ENCODE data around the gene ZNF775.

Gene ZNF775

GRCh38 chr7:150368884-150369747 is 10.0 kb upstream of the ZNF775 start:
- DNase-seq (ENCODE audit: low read depth), result no peak

GRCh38 chr7:150369748-150370501 is 9.2 kb upstream of the ZNF775 start:
- DNase-seq (ENCODE audit: low read depth), result no peak

- DNase-seq (ENCODE audit: low read depth), result no peak
Measured at GRCh38 chr7:150370612-150371071, 8.5 kb upstream of the ZNF775 start.

GRCh38 chr7:150371131-150371995 is 7.8 kb upstream of the ZNF775 start:
- DNase-seq (ENCODE audit: low read depth), result no peak

- DNase-seq (ENCODE audit: low read depth), result no peak
Measured at GRCh38 chr7:150371996-150372270, 7.2 kb upstream of the ZNF775 start.

- no peak for DNase-seq (ENCODE audit: low read depth)
Measured at GRCh38 chr7:150372271-150373048, 6.7 kb upstream of the ZNF775 start.

GRCh38 chr7:150373049-150373801 is 5.9 kb upstream of the ZNF775 start:
- no peak for DNase-seq (ENCODE audit: low read depth)

- DNase-seq (ENCODE audit: low read depth), result no peak
Measured at GRCh38 chr7:150374026-150374425, 5.1 kb upstream of the ZNF775 start.

- no peak for DNase-seq (ENCODE audit: low read depth)
Measured at GRCh38 chr7:150374472-150374871, 4.7 kb upstream of the ZNF775 start.

- DNase-seq (ENCODE audit: low read depth), result no peak
Measured at GRCh38 chr7:150375662-150376521, 3.2 kb upstream of the ZNF775 start.

- DNase-seq (ENCODE audit: low read depth), result no peak
Measured at GRCh38 chr7:150376560-150376959, 2.6 kb upstream of the ZNF775 start.

- no peak for DNase-seq (ENCODE audit: low read depth)
Measured at GRCh38 chr7:150377196-150377595, 1.9 kb upstream of the ZNF775 start.

- DNase-seq (ENCODE audit: low read depth), result no peak
Measured at GRCh38 chr7:150377635-150378034, 1.5 kb upstream of the ZNF775 start.

GRCh38 chr7:150378115-150378852 is 846 bp upstream of the ZNF775 start:
- DNase-seq (ENCODE audit: low read depth), result no peak

- DNase-seq (ENCODE audit: low read depth), result no peak
Measured at GRCh38 chr7:150379441-150380379, 580 bp downstream of the ZNF775 start.

- DNase-seq (ENCODE audit: low read depth), result no peak
Measured at GRCh38 chr7:150380463-150380862, 1.3 kb downstream of the ZNF775 start.

- DNase-seq (ENCODE audit: low read depth), result no peak
Measured at GRCh38 chr7:150381096-150381495, 2.0 kb downstream of the ZNF775 start.

GRCh38 chr7:150381785-150382122 is 2.6 kb downstream of the ZNF775 start:
- DNase-seq (ENCODE audit: low read depth), result no peak

Measured in fibroblast of the conjunctiva (primary cell).